Right lobe of liver (tissue), 4 donors: Measurements from ENCODE around the gene SPC24.

Source experiments
- POLR2A ChIP-seq: fragments of 450-650 bp; IDR thresholded peaks from one replicate; pipeline ENCODE4 v1.6.1; 2017; ENCODE audit warnings: antibody characterized with exemption, mild to moderate bottlenecking
- TF ChIP-seq, protein P1 (sequence below), 4 donors: fragments of 200-600 bp in 3 of 4; fragments of 450-650 bp in 1 of 4; IDR thresholded peaks; one replicate each; pipeline versions ENCODE4 v1.5.1 to v1.8.0; 2016 to 2022; ENCODE audit warnings: antibody characterized with exemption in 4 of 4, mild to moderate bottlenecking in 2 of 4
- donor health status: DM: no; HTN: no; CAD: no.
- donor health status: DM: no; HTN: no; CAD: no.
- donor health status: DM: no; HTN: yes; CAD: no.

DNA sequence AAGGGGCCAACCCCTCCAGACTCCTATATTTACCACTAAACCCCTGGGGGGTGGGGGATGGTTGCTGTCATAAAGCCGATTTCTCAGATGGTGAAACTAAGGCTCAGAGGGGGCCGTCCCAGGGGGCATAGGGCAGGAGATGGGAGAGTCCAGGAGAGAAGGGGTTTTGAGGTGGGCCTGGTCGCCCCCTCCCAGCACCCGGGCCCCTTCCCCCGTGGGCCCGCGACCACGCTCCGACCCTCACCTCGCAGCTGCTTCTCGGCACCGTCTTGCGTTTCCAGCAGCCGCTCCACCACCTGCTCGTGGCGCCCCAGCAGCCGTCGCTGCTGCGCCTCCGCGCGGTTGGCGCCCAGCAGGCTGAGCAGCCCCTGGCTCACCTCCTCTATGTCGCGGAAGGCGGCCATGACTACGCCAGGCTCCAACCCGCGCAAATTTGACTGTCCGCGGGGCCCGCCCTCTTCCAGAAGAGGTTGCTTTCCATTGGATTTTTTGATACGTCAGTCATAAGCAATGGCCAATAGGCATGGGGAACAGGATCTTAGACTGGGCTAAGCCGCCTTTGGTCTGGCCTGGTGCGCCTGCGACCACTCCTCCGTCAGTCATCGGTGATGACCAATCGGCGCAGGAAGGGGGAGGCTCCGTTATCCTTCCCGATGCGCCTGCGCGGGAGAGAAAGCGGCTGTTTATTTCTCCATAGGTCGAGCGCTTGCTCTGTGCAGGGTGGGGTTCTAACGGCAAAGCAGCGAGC lies at the start of gene SPC24:
- no peak for TF ChIP-seq POLR2A
- TF ChIP-seq, protein P1, sequence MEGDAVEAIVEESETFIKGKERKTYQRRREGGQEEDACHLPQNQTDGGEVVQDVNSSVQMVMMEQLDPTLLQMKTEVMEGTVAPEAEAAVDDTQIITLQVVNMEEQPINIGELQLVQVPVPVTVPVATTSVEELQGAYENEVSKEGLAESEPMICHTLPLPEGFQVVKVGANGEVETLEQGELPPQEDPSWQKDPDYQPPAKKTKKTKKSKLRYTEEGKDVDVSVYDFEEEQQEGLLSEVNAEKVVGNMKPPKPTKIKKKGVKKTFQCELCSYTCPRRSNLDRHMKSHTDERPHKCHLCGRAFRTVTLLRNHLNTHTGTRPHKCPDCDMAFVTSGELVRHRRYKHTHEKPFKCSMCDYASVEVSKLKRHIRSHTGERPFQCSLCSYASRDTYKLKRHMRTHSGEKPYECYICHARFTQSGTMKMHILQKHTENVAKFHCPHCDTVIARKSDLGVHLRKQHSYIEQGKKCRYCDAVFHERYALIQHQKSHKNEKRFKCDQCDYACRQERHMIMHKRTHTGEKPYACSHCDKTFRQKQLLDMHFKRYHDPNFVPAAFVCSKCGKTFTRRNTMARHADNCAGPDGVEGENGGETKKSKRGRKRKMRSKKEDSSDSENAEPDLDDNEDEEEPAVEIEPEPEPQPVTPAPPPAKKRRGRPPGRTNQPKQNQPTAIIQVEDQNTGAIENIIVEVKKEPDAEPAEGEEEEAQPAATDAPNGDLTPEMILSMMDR (IDR thresholded peaks at IDR 0.05): no peak
